T-helper 9 cell (primary cell): Measurements from ENCODE around the gene SYNDIG1L.
"Not testable (repeated sequence)": the region's sequence is repeated elsewhere in the genome, so short reads cannot be mapped to it uniquely, and the experiment has no call there.

ENCODE experiments used
- DNase-seq: peaks from one replicate; pipeline ENCODE4 v3.0.0-alpha.2; 2020

SYNDIG1L gene

GRCh38 chr14:74401504-74402241, 24.3 kb downstream of the SYNDIG1L start:
- DNase-seq, result peak; percentile 31

- DNase-seq, result no peak
These were observed 25.0 kb downstream of the SYNDIG1L start for GRCh38 chr14:74400919-74401503.

- DNase-seq, result no peak
These were observed 25.9 kb downstream of the SYNDIG1L start for GRCh38 chr14:74400031-74400685.

- no peak for DNase-seq
These were observed 30.9 kb downstream of the SYNDIG1L start for GRCh38 chr14:74395094-74395493.

- DNase-seq, result no peak
These were observed 31.5 kb downstream of the SYNDIG1L start for GRCh38 chr14:74394549-74394948.

GRCh38 chr14:74392616-74393570, 33.1 kb downstream of the SYNDIG1L start:
- DNase-seq, result no peak

GRCh38 chr14:74391479-74391878, 34.5 kb downstream of the SYNDIG1L start:
- DNase-seq, result no peak

GRCh38 chr14:74390505-74390904, 35.5 kb downstream of the SYNDIG1L start:
- DNase-seq, result not testable (repeated sequence)

- DNase-seq, result no peak
These were observed 36.0 kb downstream of the SYNDIG1L start for GRCh38 chr14:74389980-74390379.

- no peak for DNase-seq
These were observed 43.8 kb downstream of the SYNDIG1L start for GRCh38 chr14:74382231-74382630.

- DNase-seq, result not testable (repeated sequence)
These were observed 44.4 kb downstream of the SYNDIG1L start for GRCh38 chr14:74381571-74381970.

GRCh38 chr14:74380845-74381244, 45.2 kb downstream of the SYNDIG1L start:
- no peak for DNase-seq

GRCh38 chr14:74380172-74380571, 45.8 kb downstream of the SYNDIG1L start:
- no peak for DNase-seq

GRCh38 chr14:74377976-74378690, 47.9 kb downstream of the SYNDIG1L start:
- DNase-seq, result no peak

- DNase-seq, result no peak
These were observed 57.6 kb downstream of the SYNDIG1L start for GRCh38 chr14:74368441-74368840.

GRCh38 chr14:74368026-74368425, 58.0 kb downstream of the SYNDIG1L start:
- DNase-seq, result no peak

- DNase-seq, result no peak
These were observed 61.6 kb downstream of the SYNDIG1L start for GRCh38 chr14:74364271-74364880.

GRCh38 chr14:74362361-74362915, 63.6 kb downstream of the SYNDIG1L start:
- peak; percentile 48 for DNase-seq

- DNase-seq, result no peak
These were observed 65.8 kb downstream of the SYNDIG1L start for GRCh38 chr14:74360163-74360562.

GRCh38 chr14:74358176-74358829, 67.7 kb downstream of the SYNDIG1L start:
- DNase-seq, result no peak

- no peak for DNase-seq
These were observed 68.4 kb downstream of the SYNDIG1L start for GRCh38 chr14:74357585-74357984.
